ENCODE data around the gene RABAC1.
A peak's percentile ranks its signal among the peaks of the same experiment; 100 is the strongest.
"Not testable (repeated sequence)": the region's sequence is repeated elsewhere in the genome, so short reads cannot be mapped to it uniquely, and the experiment has no call there.

RABAC1 gene

DNA sequence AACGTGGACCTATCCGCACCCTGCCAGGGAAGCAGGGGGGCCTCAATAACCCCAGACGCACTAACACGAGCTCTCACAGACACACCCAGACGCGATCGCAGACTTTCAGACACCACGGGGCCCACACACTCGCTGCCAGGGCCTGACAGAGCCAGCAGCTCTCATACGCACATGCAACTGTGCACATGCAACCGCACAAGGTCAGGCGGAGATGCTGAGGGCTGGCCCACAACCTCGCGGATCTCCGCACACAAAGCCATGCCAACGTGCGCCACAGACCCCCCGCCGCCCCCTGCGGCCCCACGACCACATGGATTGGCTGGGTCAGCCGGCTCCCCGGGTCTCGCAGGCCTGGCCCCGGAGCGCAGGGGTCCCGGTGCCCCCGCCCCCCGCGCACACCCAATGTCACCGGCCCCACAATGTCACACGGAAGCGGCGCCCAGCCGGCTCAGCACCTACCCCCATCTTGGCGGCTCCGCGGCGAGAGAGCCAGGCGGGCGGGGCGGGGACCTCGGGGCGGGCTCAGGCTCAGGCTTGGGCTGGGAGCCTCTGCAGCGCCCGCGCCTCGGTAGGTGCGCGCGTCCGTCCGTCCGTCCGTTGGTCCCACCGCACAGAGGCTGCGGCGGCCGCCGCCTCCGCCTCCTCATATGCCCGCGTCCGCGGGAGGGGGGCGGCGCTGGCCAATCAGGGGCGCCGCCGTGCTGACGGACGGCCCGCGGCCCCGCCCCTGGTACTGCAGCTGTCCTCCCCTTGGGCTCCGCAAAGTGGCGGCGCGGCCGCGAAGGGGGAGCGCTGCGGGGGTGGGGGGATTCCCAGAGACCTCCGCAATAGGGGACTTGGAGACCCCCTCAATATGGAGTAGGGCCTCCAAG, 34.7 kb upstream of the RABAC1 start, which contains the start of gene ATP1A3:
Gene ATP1A3 (minus strand): TSS at position 619 of the 872 bp plus-strand sequence. CDS start 154 bp downstream, at position 465.
- TF ChIP-seq, protein P1, sequence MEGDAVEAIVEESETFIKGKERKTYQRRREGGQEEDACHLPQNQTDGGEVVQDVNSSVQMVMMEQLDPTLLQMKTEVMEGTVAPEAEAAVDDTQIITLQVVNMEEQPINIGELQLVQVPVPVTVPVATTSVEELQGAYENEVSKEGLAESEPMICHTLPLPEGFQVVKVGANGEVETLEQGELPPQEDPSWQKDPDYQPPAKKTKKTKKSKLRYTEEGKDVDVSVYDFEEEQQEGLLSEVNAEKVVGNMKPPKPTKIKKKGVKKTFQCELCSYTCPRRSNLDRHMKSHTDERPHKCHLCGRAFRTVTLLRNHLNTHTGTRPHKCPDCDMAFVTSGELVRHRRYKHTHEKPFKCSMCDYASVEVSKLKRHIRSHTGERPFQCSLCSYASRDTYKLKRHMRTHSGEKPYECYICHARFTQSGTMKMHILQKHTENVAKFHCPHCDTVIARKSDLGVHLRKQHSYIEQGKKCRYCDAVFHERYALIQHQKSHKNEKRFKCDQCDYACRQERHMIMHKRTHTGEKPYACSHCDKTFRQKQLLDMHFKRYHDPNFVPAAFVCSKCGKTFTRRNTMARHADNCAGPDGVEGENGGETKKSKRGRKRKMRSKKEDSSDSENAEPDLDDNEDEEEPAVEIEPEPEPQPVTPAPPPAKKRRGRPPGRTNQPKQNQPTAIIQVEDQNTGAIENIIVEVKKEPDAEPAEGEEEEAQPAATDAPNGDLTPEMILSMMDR (conservative IDR thresholded peaks at IDR 0.05; ENCODE audit: low read depth, low read length), result no peak
- peak within 1 kb of the TSS; percentile 22 for H3K4me3 ChIP-seq (ENCODE audit: low read depth, low read length)
- DNase-seq (ENCODE audit: low read depth), result peak; percentile 48

DNA sequence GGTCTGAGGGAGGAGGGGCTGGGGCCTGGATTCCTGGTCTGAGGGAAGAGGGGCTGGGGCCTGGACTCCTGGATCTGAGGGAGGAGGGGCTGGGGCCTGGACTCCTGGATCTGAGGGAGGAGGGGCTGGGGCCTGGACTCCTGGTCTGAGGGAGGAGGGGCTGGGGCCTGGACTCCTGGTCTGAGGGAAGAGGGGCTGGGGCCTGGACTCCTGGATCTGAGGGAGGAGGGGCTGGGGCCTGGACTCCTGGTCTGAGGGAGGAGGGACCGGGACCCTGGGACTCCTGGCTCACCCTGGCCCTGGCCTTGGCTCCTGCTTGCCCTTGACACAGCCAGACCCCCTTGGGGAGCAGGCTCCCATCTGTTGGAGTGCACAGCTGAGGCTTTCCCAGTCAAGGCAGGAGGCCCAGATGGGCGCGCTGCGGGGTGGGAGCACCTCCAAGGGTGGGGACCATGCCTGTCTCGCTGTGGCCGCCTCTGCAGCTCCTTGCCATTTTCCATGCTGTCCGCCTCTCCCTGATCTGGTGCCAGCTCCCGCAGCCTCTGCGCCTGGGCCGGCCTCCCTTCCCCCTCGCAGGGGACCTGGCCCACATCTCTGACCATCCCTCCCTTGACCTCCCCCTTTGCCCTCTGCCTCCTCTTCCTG, 32.9 kb upstream of the RABAC1 start:
- DNase-seq (ENCODE audit: low read depth), result not testable (repeated sequence)

DNA sequence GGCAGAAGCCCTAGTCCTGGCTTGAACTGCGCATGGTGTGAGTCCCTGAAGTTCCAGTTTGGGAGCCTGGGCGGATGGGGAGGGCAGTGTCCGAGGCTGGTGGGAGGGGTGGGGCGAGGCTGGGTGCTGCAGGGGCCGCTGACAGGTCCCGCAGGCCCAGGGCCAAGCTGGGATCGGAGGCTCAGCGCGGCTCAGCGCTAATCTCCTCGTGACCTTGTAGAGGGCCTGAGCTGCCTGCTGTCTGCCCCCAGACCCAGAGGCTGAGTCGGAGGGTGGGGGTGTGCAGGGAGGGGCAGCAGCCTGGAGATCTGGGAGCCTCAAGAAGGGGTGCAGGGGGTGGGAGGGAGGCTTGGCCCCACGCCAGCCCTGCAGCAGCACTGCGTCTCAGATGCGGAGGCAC, 31.9 kb upstream of the RABAC1 start:
- TF ChIP-seq, protein P1 (conservative IDR thresholded peaks at IDR 0.05; ENCODE audit: low read depth, low read length), result no peak
- no peak for DNase-seq (ENCODE audit: low read depth)
- no peak overlapping the region for H3K4me3 ChIP-seq (ENCODE audit: low read depth, low read length)

More for the DNA sequence above, 32.9 kb upstream of the RABAC1 start:
- H3K4me3 ChIP-seq (ENCODE audit: low read depth, low read length), result not testable (repeated sequence)

DNA sequence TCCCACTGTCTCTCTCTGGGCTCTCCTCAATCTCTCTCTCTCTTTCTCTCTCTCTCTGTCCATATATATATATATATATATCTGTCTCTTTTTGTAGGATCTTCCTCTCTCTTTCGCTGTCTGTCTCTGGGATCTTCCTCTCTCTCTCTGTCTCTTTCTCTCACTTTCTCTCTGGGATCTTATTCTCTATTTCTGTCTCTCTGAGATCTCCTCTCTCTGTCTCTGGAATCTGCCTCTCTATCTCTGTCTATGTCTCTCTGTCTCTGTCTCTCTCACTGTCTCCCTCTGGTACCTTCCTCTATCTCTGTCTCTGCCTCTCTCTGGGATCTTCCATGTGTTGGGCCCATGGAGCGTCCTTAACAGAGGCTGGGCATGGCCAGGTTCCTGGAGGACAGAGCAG, 31.5 kb upstream of the RABAC1 start:
- TF ChIP-seq, protein P1 (conservative IDR thresholded peaks at IDR 0.05; ENCODE audit: low read depth, low read length), result no peak
- no peak for DNase-seq (ENCODE audit: low read depth)
- H3K4me3 ChIP-seq (ENCODE audit: low read depth, low read length), result no peak overlapping the region

DNA sequence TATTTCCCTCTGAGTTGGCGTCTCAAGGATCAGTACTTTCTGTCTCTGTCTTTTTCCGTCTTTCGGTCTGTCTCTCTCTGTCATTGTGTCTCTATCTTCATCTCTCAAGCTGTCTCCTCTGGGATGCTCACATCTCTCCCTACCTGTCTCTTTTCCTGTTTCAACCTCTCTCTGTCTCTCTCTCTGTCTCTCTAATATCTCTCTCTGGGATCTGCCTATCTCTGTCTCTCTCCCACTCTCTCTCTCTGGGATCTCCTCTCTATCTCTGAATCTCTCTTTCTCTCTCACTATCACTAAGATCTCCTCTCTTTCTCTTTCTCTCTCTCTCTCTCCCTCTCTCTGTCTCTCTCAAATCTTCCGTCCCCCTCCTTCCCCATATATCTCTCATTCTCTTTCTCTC, 30.9 kb upstream of the RABAC1 start:
- TF ChIP-seq, protein P1 (conservative IDR thresholded peaks at IDR 0.05; ENCODE audit: low read depth, low read length), result no peak
- no peak overlapping the region for H3K4me3 ChIP-seq (ENCODE audit: low read depth, low read length)
- DNase-seq (ENCODE audit: low read depth), result no peak

GRCh38 chr19:41988947-41989346, 29.8 kb upstream of the RABAC1 start:
- no peak overlapping the region for H3K4me3 ChIP-seq (ENCODE audit: low read depth, low read length)
- TF ChIP-seq, protein P1 (conservative IDR thresholded peaks at IDR 0.05; ENCODE audit: low read depth, low read length), result no peak
- DNase-seq (ENCODE audit: low read depth), result no peak

DNA sequence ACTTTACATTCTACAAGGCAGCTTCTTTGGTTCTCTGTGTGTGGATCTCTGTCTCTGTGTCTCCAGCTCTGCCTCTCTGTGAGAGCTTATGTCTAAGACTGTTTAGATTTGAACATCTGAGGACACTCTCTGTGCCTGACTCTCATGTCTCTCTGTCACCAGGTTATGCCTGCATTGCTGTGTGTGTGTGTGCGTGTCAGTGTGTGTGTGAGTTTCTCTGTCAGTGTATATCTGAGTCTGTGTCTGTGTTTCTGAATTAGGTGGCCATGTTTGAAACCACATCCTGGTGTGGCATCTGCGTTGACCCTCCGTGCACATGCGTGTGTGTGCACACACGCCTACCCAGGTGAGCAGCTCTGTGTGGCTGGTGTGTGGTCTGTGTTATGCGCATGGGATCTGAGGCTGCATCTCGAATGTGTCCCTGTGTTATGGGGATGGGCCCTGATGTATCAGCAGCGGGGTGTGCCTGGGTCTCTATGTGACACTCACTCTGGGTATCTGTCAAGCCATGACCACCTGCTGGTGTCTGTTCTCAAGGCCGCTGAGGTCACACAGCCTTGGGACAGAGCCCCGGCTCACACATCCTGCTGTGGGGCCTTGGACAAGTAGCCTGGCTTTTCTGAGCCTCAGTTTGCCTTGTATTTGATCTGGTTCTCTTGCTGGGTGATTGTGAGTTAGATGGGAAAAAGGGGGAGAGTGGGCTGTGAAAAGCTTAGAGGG, 28.2 kb upstream of the RABAC1 start:
- TF ChIP-seq, protein P1 (conservative IDR thresholded peaks at IDR 0.05; ENCODE audit: low read depth, low read length), result no peak

More for the DNA sequence above, 28.2 kb upstream of the RABAC1 start:
- no peak for DNase-seq (ENCODE audit: low read depth)
- no peak overlapping the region for H3K4me3 ChIP-seq (ENCODE audit: low read depth, low read length)
